Coronary artery (tissue), 2 donors: Measurements from ENCODE around the gene GALNT17.

Source experiments
- DNase-seq: peaks from one replicate; pipeline ENCODE4 v3.0.0-alpha.2; 2017; ENCODE audit warnings: low spot score
- H3K27ac ChIP-seq, 2 donors: fragments of 200-600 bp; sonication (generic); one replicate each; pipeline ENCODE4 v1.5.1; 2016 to 2019
- H3K4me3 ChIP-seq: fragments of 200-600 bp; sonication (generic); 2 replicates; pipeline ENCODE4 v1.5.1; 2016; ENCODE audit warnings: mild to moderate bottlenecking, moderate library complexity
- TF ChIP-seq, protein P1 (sequence below): fragments of 200-600 bp; sonication (generic); IDR thresholded peaks from one replicate; pipeline ENCODE4 v1.5.1; 2019; ENCODE audit warnings: antibody characterized with exemption

The GALNT17 gene

GRCh38 chr7:71312755-71313490, 181.0 kb downstream of the GALNT17 start:
- DNase-seq = no peak
- Histone ChIP-seq H3K27ac (peak overlapping the region in 1 of 2 donors; percentile 79), H3K4me3 (no peak overlapping the region)
- TF ChIP-seq, protein P1, sequence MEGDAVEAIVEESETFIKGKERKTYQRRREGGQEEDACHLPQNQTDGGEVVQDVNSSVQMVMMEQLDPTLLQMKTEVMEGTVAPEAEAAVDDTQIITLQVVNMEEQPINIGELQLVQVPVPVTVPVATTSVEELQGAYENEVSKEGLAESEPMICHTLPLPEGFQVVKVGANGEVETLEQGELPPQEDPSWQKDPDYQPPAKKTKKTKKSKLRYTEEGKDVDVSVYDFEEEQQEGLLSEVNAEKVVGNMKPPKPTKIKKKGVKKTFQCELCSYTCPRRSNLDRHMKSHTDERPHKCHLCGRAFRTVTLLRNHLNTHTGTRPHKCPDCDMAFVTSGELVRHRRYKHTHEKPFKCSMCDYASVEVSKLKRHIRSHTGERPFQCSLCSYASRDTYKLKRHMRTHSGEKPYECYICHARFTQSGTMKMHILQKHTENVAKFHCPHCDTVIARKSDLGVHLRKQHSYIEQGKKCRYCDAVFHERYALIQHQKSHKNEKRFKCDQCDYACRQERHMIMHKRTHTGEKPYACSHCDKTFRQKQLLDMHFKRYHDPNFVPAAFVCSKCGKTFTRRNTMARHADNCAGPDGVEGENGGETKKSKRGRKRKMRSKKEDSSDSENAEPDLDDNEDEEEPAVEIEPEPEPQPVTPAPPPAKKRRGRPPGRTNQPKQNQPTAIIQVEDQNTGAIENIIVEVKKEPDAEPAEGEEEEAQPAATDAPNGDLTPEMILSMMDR = no peak

GRCh38 chr7:71313553-71313952, 181.6 kb downstream of the GALNT17 start:
- TF ChIP-seq, protein P1 = no peak
- Histone ChIP-seq H3K27ac (no peak overlapping the region), H3K4me3 (no peak overlapping the region)
- no peak for DNase-seq

- Histone ChIP-seq H3K27ac (no peak overlapping the region), H3K4me3 (no peak overlapping the region)
- no peak for DNase-seq
- TF ChIP-seq, protein P1 = no peak
These were observed 189.0 kb downstream of the GALNT17 start for GRCh38 chr7:71320916-71321315.

DNA sequence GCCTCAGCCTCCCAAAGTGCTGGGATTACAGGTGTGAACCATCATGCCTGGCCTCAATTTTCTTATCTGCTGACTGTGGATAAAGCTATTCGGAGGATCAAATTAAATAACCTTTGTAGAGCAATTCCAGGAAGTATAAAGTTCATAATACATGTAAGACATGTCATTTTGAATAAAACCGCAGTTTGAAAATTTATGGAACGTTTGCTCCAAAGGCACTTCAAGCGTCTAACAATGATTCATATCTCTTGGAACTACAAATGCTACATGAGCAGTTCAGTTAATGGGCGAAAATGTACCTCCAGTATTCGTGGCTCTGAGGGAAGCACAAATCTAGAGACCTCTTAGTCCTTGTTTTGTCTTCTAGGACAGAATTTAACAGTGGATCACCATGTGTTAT, 190.3 kb downstream of the GALNT17 start:
- TF ChIP-seq, protein P1 = no peak
- Histone ChIP-seq H3K4me3 (no peak overlapping the region), H3K27ac (no peak overlapping the region)
- no peak for DNase-seq

DNA sequence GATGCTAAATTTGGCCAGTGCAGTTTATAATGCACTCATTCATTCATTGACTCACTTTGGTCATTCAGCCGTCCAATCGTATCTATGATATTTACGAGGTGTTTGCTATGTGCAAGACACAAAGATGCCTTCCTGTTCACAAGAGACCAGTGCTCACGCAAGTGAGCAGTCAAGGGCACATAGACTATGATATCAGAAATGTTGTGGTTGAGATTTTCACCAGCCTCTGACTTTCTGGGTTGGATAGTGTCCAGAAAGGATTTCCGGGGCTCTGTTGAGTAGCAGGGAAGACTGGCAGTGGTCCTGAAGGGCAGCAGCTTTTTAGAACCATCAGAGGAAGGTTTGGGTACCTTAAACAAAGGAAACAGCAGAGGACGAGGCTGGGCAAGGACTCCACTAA, 191.8 kb downstream of the GALNT17 start:
- Histone ChIP-seq H3K4me3 (no peak overlapping the region), H3K27ac (no peak overlapping the region)
- TF ChIP-seq, protein P1 = no peak
- no peak for DNase-seq

DNA sequence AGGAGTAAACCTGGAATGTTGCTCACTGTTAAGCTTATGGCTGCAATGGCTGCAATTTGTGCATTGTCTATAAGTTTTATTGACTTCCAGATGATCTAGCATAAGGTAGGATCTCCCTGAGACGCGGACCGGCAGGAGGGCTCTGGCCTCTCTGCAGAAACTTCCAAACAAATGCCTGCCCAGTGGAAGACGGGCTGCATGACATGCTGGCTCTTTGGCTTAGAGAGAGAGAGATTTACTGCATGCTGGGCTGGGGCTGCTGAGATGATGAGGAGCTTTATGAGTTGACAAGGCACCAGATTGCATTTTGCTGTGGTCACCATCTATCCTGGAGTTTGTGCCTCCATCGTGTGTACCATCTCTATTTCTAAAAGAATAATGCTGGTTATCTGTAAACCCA, 193.2 kb downstream of the GALNT17 start:
- TF ChIP-seq, protein P1 = no peak
- no peak for DNase-seq
- Histone ChIP-seq H3K4me3 (no peak overlapping the region), H3K27ac (no peak overlapping the region)

GRCh38 chr7:71326595-71326994, 194.7 kb downstream of the GALNT17 start:
- Histone ChIP-seq H3K27ac (no peak overlapping the region), H3K4me3 (no peak overlapping the region)
- TF ChIP-seq, protein P1 = no peak
- no peak for DNase-seq
